GM18519 (cell line): ENCODE data around the gene SF3B4.
"Not testable (repeated sequence)": the region's sequence is repeated elsewhere in the genome, so short reads cannot be mapped to it uniquely, and the experiment has no call there.

Experiments
- ATAC-seq: cut with Tn5 transposase; IDR thresholded peaks from one replicate; pipeline ENCODE4 v1.9.1; 2021; ENCODE audit warnings: mild to moderate bottlenecking, moderate library complexity; ENCODE audit not compliant: unreplicated experiment, low FRiP score

Gene SF3B4

GRCh38 chr1:149927563-149928400, at the start of gene SF3B4:
SF3B4 (minus strand) TSS chr1:149927803; CDS start chr1:149927759, 44 bp downstream.
- peak; percentile 82 for ATAC-seq

- ATAC-seq, result no peak
These were observed 49.7 kb upstream of the SF3B4 start for GRCh38 chr1:149977345-149977744.

- ATAC-seq, result no peak
These were observed 44.9 kb upstream of the SF3B4 start for GRCh38 chr1:149972547-149972946.

GRCh38 chr1:149967646-149968045, 40.0 kb upstream of the SF3B4 start:
- ATAC-seq, result no peak

- no peak for ATAC-seq
These were observed 39.4 kb upstream of the SF3B4 start for GRCh38 chr1:149967041-149967440.

GRCh38 chr1:149966405-149966804, 38.8 kb upstream of the SF3B4 start:
- ATAC-seq, result no peak

GRCh38 chr1:149965440-149965839, 37.8 kb upstream of the SF3B4 start:
- ATAC-seq, result no peak

- ATAC-seq, result no peak
These were observed 35.8 kb upstream of the SF3B4 start for GRCh38 chr1:149963358-149963757.

- no peak for ATAC-seq
These were observed 35.1 kb upstream of the SF3B4 start for GRCh38 chr1:149962736-149963135.

- no peak for ATAC-seq
These were observed 34.5 kb upstream of the SF3B4 start for GRCh38 chr1:149962039-149962647.

GRCh38 chr1:149957548-149957947, 29.9 kb upstream of the SF3B4 start:
- ATAC-seq, result not testable (repeated sequence)

GRCh38 chr1:149949911-149950310, 22.3 kb upstream of the SF3B4 start:
- ATAC-seq, result no peak

GRCh38 chr1:149945206-149945605, 17.6 kb upstream of the SF3B4 start:
- ATAC-seq, result no peak

- ATAC-seq, result no peak
These were observed 15.3 kb upstream of the SF3B4 start for GRCh38 chr1:149942885-149943284.

- no peak for ATAC-seq
These were observed 14.6 kb upstream of the SF3B4 start for GRCh38 chr1:149942207-149942606.

- ATAC-seq, result no peak
These were observed 12.8 kb upstream of the SF3B4 start for GRCh38 chr1:149940427-149940826.

GRCh38 chr1:149938668-149939003, 11.0 kb upstream of the SF3B4 start:
- ATAC-seq, result not testable (repeated sequence)

- ATAC-seq, result no peak
These were observed 10.2 kb upstream of the SF3B4 start for GRCh38 chr1:149937759-149938158.

GRCh38 chr1:149936992-149937705, 9.5 kb upstream of the SF3B4 start:
- no peak for ATAC-seq

- no peak for ATAC-seq
These were observed 8.8 kb upstream of the SF3B4 start, which contains the start of gene MTMR11 for GRCh38 chr1:149936170-149936991. MTMR11 (minus strand) TSS chr1:149936879; CDS start chr1:149936647, 232 bp downstream.
